Endothelial cell of umbilical vein (primary cell): ENCODE data around the gene CMTM8. TPM values are rescaled to one million over a fixed set of nuclear protein-coding genes. Genes with fewer than 3 reads are reported as not detected.

Experiments
- BruUV-seq: library from RNA; stranded (reverse); fragments of 400-500 nt; replicated peaks from 2 replicates; lab custom pipeline; 2021; lab: Mats Ljungman, UMichigan
- CTCF ChIA-PET: fragments of 300-600, 350-600 bp; sonication (Branson Sonifier 250); formaldehyde crosslinking; loops from one replicate; lab custom pipeline; 2021; ENCODE audit warnings: antibody characterized with exemption, inconsistent platforms; lab: Charles Lee
- POLR2A ChIA-PET: fragments of 300-600, 350-600 bp; sonication (Branson Sonifier 250); formaldehyde crosslinking; loops from one replicate; lab custom pipeline; 2021; ENCODE audit warnings: antibody characterized with exemption, inconsistent platforms; lab: Charles Lee
- DNase-seq: peaks from one replicate; pipeline ENCODE4 v3.0.0-alpha.2; 2011; ENCODE audit warnings: low read depth, low spot score
- FAIRE-seq: peaks from 2 replicates; lab custom pipeline; 2011; peaks lifted over from hg19 to GRCh38; lab: Jason Lieb, UNC
- H2AFZ ChIP-seq: 2 replicates; pipeline ENCODE4 v1.6.0; 2012; ENCODE audit warnings: low read depth, low read length, control low read depth, inconsistent platforms
- H3K27ac ChIP-seq: 2 replicates; pipeline ENCODE4 v1.5.1; 2011; ENCODE audit warnings: low read depth, mild to moderate bottlenecking, control low read depth, low read length, moderate library complexity; ENCODE audit not compliant: insufficient read depth
- H3K27me3 ChIP-seq, 2 experiments: 2 replicates each; pipeline versions ENCODE4 v1.6.0 to v1.6.1; 2011; ENCODE audit warnings: low read length in 2 of 2, mixed read lengths in 1 of 2; ENCODE audit not compliant: control insufficient read depth in 2 of 2, insufficient read depth in 2 of 2
- H3K36me3 ChIP-seq, 2 experiments: 2 replicates in 1 of 2; 3 replicates in 1 of 2; pipeline ENCODE4 v1.5.1; 2011; ENCODE audit warnings: low read length in 2 of 2, mild to moderate bottlenecking in 1 of 2, moderate library complexity in 1 of 2; ENCODE audit not compliant: control insufficient read depth in 2 of 2, insufficient read depth in 2 of 2; ENCODE audit errors: extremely low read depth in 1 of 2
- H3K4me1 ChIP-seq: 3 replicates; pipeline ENCODE4 v1.5.1; 2011; ENCODE audit warnings: mild to moderate bottlenecking, low read length; ENCODE audit not compliant: control insufficient read depth, insufficient read depth; ENCODE audit errors: extremely low read depth
- H3K4me2 ChIP-seq: 2 replicates; pipeline ENCODE4 v1.6.1; 2011; ENCODE audit warnings: low read length, control low read depth, mixed read lengths; ENCODE audit not compliant: insufficient read depth
- H3K4me3 ChIP-seq, 3 experiments: fragments of 200-600 bp in 1 of 3; sonication (generic), shearing (Covaris generic) in 1 of 3; replicated peaks in 1 of 3; 2 replicates each; pipeline ENCODE4 v1.5.1; 2011 to 2016; ENCODE audit warnings: control low read depth in 3 of 3, low read length in 3 of 3, mild to moderate bottlenecking in 2 of 3, inconsistent platforms in 1 of 3, low read depth in 1 of 3, moderate library complexity in 1 of 3; ENCODE audit not compliant: insufficient read depth in 1 of 3
- H3K79me2 ChIP-seq: 2 replicates; pipeline ENCODE4 v1.6.0; 2012; ENCODE audit warnings: low read length, inconsistent platforms; ENCODE audit not compliant: control insufficient read depth, insufficient read depth
- H3K9ac ChIP-seq: replicated peaks from 2 replicates; pipeline ENCODE3; 2011; ENCODE audit warnings: low read length, control low read depth; ENCODE audit not compliant: insufficient read depth; ENCODE audit errors: extremely low read depth
- H3K9me1 ChIP-seq: replicated peaks from 3 replicates; pipeline ENCODE4 v1.6.0; 2011; ENCODE audit warnings: mild to moderate bottlenecking, low read length; ENCODE audit not compliant: control insufficient read depth, insufficient read depth; ENCODE audit errors: extremely low read depth
- H3K9me3 ChIP-seq: replicated peaks from 2 replicates; pipeline ENCODE4 v1.5.1; 2012; ENCODE audit warnings: low read length, inconsistent platforms; ENCODE audit not compliant: control insufficient read depth, insufficient read depth
- H4K20me1 ChIP-seq: replicated peaks from 2 replicates; pipeline ENCODE3; 2011; ENCODE audit warnings: mild to moderate bottlenecking, low read length; ENCODE audit not compliant: control insufficient read depth, insufficient read depth; ENCODE audit errors: extremely low read depth
- CTCF ChIP-seq, 2 donors: IDR thresholded peaks; 1 replicate in 1 of 2; 2 replicates in 1 of 2; pipeline ENCODE4 v1.5.1; 2011; ENCODE audit warnings: low read length in 2 of 2, mild to moderate bottlenecking in 2 of 2, moderate library complexity in 2 of 2, control low read depth in 1 of 2, inconsistent platforms in 1 of 2, low read depth in 1 of 2; ENCODE audit not compliant: insufficient read depth in 1 of 2; ENCODE audit errors: extremely low read depth in 1 of 2
- EZH2 ChIP-seq: IDR thresholded peaks from 2 replicates; pipeline ENCODE4 v1.6.1; 2012; ENCODE audit warnings: borderline replicate concordance, low read depth, mild to moderate bottlenecking, moderate library complexity, low read length, inconsistent platforms; ENCODE audit not compliant: severe bottlenecking
- FOS ChIP-seq: IDR thresholded peaks from 2 replicates; pipeline ENCODE4 v1.6.1; 2011; ENCODE audit warnings: mild to moderate bottlenecking, low read length, moderate library complexity, borderline replicate concordance; ENCODE audit not compliant: insufficient read depth
- GATA2 ChIP-seq: IDR thresholded peaks from 2 replicates; pipeline ENCODE4 v1.7.0; 2011; ENCODE audit warnings: low read depth, mild to moderate bottlenecking, moderate library complexity, mixed read lengths, low read length; ENCODE audit not compliant: insufficient read length, insufficient read depth
- JUN ChIP-seq: IDR thresholded peaks from 2 replicates; pipeline ENCODE4 v1.6.1; 2011; ENCODE audit warnings: borderline replicate concordance, low read depth; ENCODE audit not compliant: insufficient read length, insufficient read depth
- MAX ChIP-seq: IDR thresholded peaks from 2 replicates; pipeline ENCODE4 v1.6.1; 2011; ENCODE audit not compliant: insufficient read depth, insufficient read length
- MYC ChIP-seq: IDR thresholded peaks from one replicate; pipeline ENCODE4 v1.6.1; 2011; ENCODE audit warnings: mild to moderate bottlenecking, low read depth, low read length
- POLR2A ChIP-seq: IDR thresholded peaks from 2 replicates; pipeline ENCODE4 v1.6.1; 2012; ENCODE audit warnings: low read depth, mild to moderate bottlenecking, control low read depth, low read length
- POLR2AphosphoS5 ChIP-seq: IDR thresholded peaks from 2 replicates; pipeline ENCODE4 v1.6.1; 2012; ENCODE audit warnings: low read depth, mild to moderate bottlenecking, control low read depth, low read length, moderate library complexity; ENCODE audit not compliant: insufficient read depth
- dilution Hi-C: fragments of 300-500 bp; cut with MboI; formaldehyde crosslinking; loops from one replicate; pipeline ENCODE4 v1.15.0; 2019; ENCODE audit warnings: low sequenced_read_pairs; ENCODE audit not compliant: extremely low pct_ligation_motif_present
- intact Hi-C: fragments of 100-400 bp; cut with micrococcal nuclease; formaldehyde crosslinking; loops from one replicate; pipeline ENCODE4 v1.10.0; 2022
- polyA plus RNA-seq, 4 experiments: library from polyadenylated mRNA; depleted of rRNA in 3 of 4; stranded (reverse) in 3 of 4; unstranded in 1 of 4; fragments of >200 nt; gene quantifications; 2 replicates each; pipeline versions ENCODE4 v1.2.1 to v1.2.3, GENCODE V29; 2011 to 2012; ENCODE audit warnings: missing spikeins in 1 of 4
- total RNA-seq: library from RNA; stranded (reverse); gene quantifications from 2 replicates; pipeline ENCODE4 v1.2.3, GENCODE V29; 2021

CMTM8 gene
- total and polyA plus RNA-seq, 2 donors (not counting 3 experiments of a cell fraction or from before 2014, with no cell fraction given) = 7.3 to 11.9 TPM

GRCh38 chr3:32309654-32310242 is 71.3 kb downstream of the CMTM8 start:
- no peak for DNase-seq
- Histone ChIP-seq H3K36me3 (no peaks in the 10 kb centered on the region), H3K9me1 (no peaks in the 10 kb centered on the region), H3K27ac (no peak overlapping the region), H3K79me2 (no peaks in the 10 kb centered on the region), H3K4me1 (peaks cover 9% of the 10 kb centered on the region), H3K27me3 (no peaks in the 10 kb centered on the region), H4K20me1 (no peaks in the 10 kb centered on the region), H2AFZ (no peak overlapping the region), H3K9ac (no peak overlapping the region), H3K4me2 (no peak overlapping the region), H3K9me3 (no peaks in the 10 kb centered on the region), H3K4me3 (no peak overlapping the region)
- ChIA-PET CTCF (interaction anchor here (0.6 to 2.0 kb wide), 4 partner anchors 12 to 158 kb away, joined by 3 to 6 read pairs (median 4); no protein-coding TSS in a partner anchor), POLR2A (interaction anchor here (0.7 kb wide), 1 partner anchor 182 kb away, joined by 9 read pairs; no protein-coding TSS in a partner anchor)
- dilution Hi-C loops (no loop called here), intact Hi-C loops (no loop called here)
- FAIRE-seq = no peak
- TF ChIP-seq MAX (no peak), POLR2AphosphoS5 (no peak), MYC (no peak), FOS (no peak), JUN (no peak), CTCF (IDR thresholded peaks at IDR 0.05; ENCODE audit: extremely low read depth in 1 of 2, insufficient read depth in 1 of 2, low read depth in 1 of 2, low read length in 2 of 2) (no peak), GATA2 (no peak), POLR2A (no peak), EZH2 (no peak)
- no TSS peak for BruUV-seq
